DND-41 (cell line): ENCODE results near the gene IFNL1.

Experiments used
- ATAC-seq: fragments of 200-7000 bp; cut with Tn5 transposase; 3 replicates; pipeline ENCODE4 v1.9.1; 2021; ENCODE audit warnings: low read depth; ENCODE audit not compliant: insufficient read depth
- DNase-seq: peaks from one replicate; pipeline ENCODE4 v3.0.0-alpha.2; 2020
- H2AFZ ChIP-seq: 2 replicates; pipeline ENCODE4 v1.6.0; 2012; ENCODE audit warnings: low read depth, low read length
- H3K27ac ChIP-seq: 2 replicates; pipeline ENCODE4 v1.5.1; 2012; ENCODE audit warnings: low read length, inconsistent platforms
- H3K27me3 ChIP-seq: fragments of 200-600 bp; sonication (generic); 2 replicates; pipeline ENCODE4 v1.6.0; 2012; ENCODE audit warnings: low read length, mild to moderate bottlenecking, inconsistent platforms; ENCODE audit not compliant: insufficient read depth, poor library complexity
- H3K36me3 ChIP-seq: 2 replicates; pipeline ENCODE4 v1.5.1; 2012; ENCODE audit warnings: low read length, inconsistent platforms; ENCODE audit not compliant: insufficient read depth
- H3K4me1 ChIP-seq: 2 replicates; pipeline ENCODE4 v1.5.1; 2012; ENCODE audit warnings: mild to moderate bottlenecking, low read length; ENCODE audit not compliant: insufficient read depth
- H3K4me2 ChIP-seq: 2 replicates; pipeline ENCODE4 v1.6.0; 2012; ENCODE audit warnings: mild to moderate bottlenecking, moderate library complexity, low read length, inconsistent platforms; ENCODE audit not compliant: insufficient read depth
- H3K4me3 ChIP-seq, 2 experiments: fragments of 200-600 bp in 1 of 2; shearing (Covaris generic) in 1 of 2; 2 replicates each; pipeline ENCODE4 v1.5.1; 2012 to 2016; ENCODE audit warnings: inconsistent platforms in 2 of 2, low read length in 2 of 2, mild to moderate bottlenecking in 2 of 2, low read depth in 1 of 2, moderate library complexity in 1 of 2
- H3K79me2 ChIP-seq: 2 replicates; pipeline ENCODE4 v1.6.0; 2012; ENCODE audit warnings: low read length, inconsistent platforms; ENCODE audit not compliant: insufficient read depth
- H3K9ac ChIP-seq: 2 replicates; pipeline ENCODE4 v1.6.0; 2012; ENCODE audit warnings: low read depth, mild to moderate bottlenecking, inconsistent platforms, low read length, moderate library complexity
- H3K9me3 ChIP-seq: 2 replicates; pipeline ENCODE4 v1.5.1; 2012; ENCODE audit warnings: low read length, moderate library complexity, mild to moderate bottlenecking, inconsistent platforms; ENCODE audit not compliant: insufficient read depth, severe bottlenecking
- H4K20me1 ChIP-seq: 2 replicates; pipeline ENCODE4 v1.6.0; 2012; ENCODE audit warnings: low read length; ENCODE audit not compliant: insufficient read depth
- CTCF ChIP-seq: IDR thresholded peaks from 2 replicates; pipeline ENCODE4 v1.5.1; 2012; ENCODE audit warnings: borderline replicate concordance, low read length, moderate library complexity, mild to moderate bottlenecking; ENCODE audit not compliant: poor library complexity, severe bottlenecking; ENCODE audit errors: extremely low read depth
- EZH2 ChIP-seq: IDR thresholded peaks from 3 replicates; pipeline ENCODE4 v1.6.1; 2012; ENCODE audit warnings: borderline replicate concordance, low read depth, mild to moderate bottlenecking, moderate library complexity, low read length, inconsistent platforms; ENCODE audit not compliant: severe bottlenecking

Gene IFNL1

GRCh38 chr19:39341129-39341718 lies 45.0 kb downstream of the IFNL1 start:
- TF ChIP-seq CTCF: no peak
- TF ChIP-seq EZH2: no peak
- peak overlapping the region; percentile 81 to 83 for H3K4me3 ChIP-seq
- peaks cover 59% of the 10 kb centered on the region for H3K79me2 ChIP-seq
- H3K9me3 ChIP-seq: no peaks in the 10 kb centered on the region
- H2AFZ ChIP-seq: peak overlapping the region; percentile 93
- no peaks in the 10 kb centered on the region for H3K27me3 ChIP-seq
- DNase-seq: peak; percentile 58
- H3K4me2 ChIP-seq: peak overlapping the region; percentile 87
- H4K20me1 ChIP-seq: peaks cover 32% of the 10 kb centered on the region
- no peak for ATAC-seq
- peak overlapping the region; percentile 97 for H3K27ac ChIP-seq
- peaks cover 58% of the 10 kb centered on the region for H3K4me1 ChIP-seq
- H3K36me3 ChIP-seq: peaks cover 11% of the 10 kb centered on the region
- H3K9ac ChIP-seq: peak overlapping the region; percentile 88

- DNase-seq: peak; percentile 99
- Histone ChIP-seq H3K4me2 (peak within 1 kb of the TSS; percentile 87), H3K4me3 (peak within 1 kb of the TSS; percentile 81 to 83), H3K27ac (peak within 1 kb of the TSS; percentile 97), H3K9me3 (no peaks in the 10 kb centered on the region), H3K79me2 (peaks cover 67% of the 10 kb centered on the region), H3K9ac (peak within 1 kb of the TSS; percentile 88), H3K4me1 (peaks cover 58% of the 10 kb centered on the region), H2AFZ (peak within 1 kb of the TSS; percentile 93), H3K36me3 (peaks cover 17% of the 10 kb centered on the region), H3K27me3 (no peaks in the 10 kb centered on the region), H4K20me1 (peaks cover 38% of the 10 kb centered on the region)
- peak; percentile 92 for ATAC-seq
- TF ChIP-seq CTCF: peak; percentile 77
- TF ChIP-seq EZH2: no peak
These were observed 45.8 kb downstream of the IFNL1 start, which contains the start of gene SAMD4B for GRCh38 chr19:39341719-39342604. TSS of gene SAMD4B (plus strand) at chr19:39342421. CDS start at chr19:39356894, 14,473 bp downstream.

GRCh38 chr19:39342647-39343305 lies 46.6 kb downstream of the IFNL1 start:
- Histone ChIP-seq H4K20me1 (peaks cover 46% of the 10 kb centered on the region), H3K9ac (peak overlapping the region; percentile 77), H3K36me3 (peaks cover 24% of the 10 kb centered on the region), H3K4me2 (peak overlapping the region; percentile 76), H3K9me3 (no peaks in the 10 kb centered on the region), H3K4me1 (peaks cover 53% of the 10 kb centered on the region), H3K4me3 (peak overlapping the region; percentile 69 to 73; a peak in 3 of 4 replicates), H3K27me3 (no peaks in the 10 kb centered on the region), H3K27ac (peak overlapping the region; percentile 58), H3K79me2 (peaks cover 75% of the 10 kb centered on the region), H2AFZ (peak overlapping the region; percentile 19; the same call in 1 of the 2 replicates)
- ATAC-seq (no peak), DNase-seq (no peak)
- TF ChIP-seq CTCF (no peak), EZH2 (no peak)
